ENCODE measurements around the gene DACH1. TPM values are rescaled to one million over a fixed set of nuclear protein-coding genes. Genes with fewer than 3 reads are reported as not detected.

DACH1 gene
- total RNA-seq, 1 experiment from 2014 or later: not detected

DNA sequence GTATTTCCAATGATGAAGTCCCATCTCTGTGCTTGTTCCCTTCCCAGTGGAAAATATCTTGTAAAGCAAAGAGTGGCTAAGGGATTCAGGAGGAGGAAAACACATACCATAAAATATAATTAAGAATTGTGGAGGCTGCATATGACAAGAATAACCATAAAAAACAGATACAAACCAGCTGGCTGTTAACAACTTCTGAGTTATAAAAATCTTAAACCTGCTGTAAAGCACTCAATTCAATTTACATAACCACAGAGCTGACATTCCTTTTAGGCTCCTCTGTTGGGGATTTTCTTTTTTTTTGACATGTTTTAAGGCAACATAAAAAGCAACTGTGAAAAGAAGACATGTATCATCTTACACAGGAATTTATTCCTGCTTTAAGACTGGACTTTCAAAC lies 207.6 kb downstream of the DACH1 start:
- Histone ChIP-seq H3K9ac (ENCODE audit: low read length) (no peak overlapping the region), H3K9me2 (replicated peaks; ENCODE audit: low read length) (no peaks in the 10 kb centered on the region), H3K36me3 (ENCODE audit: low read depth, low read length) (no peaks in the 10 kb centered on the region), H3K4me2 (ENCODE audit: low read length) (no peak overlapping the region), H3K4me1 (ENCODE audit: insufficient read depth, low read length) (peaks cover 7% of the 10 kb centered on the region), H3K4me3 (ENCODE audit: low read length) (no peak overlapping the region), H3K27ac (ENCODE audit: low read length) (no peak overlapping the region), H3K9me3 (ENCODE audit: low read length) (no peaks in the 10 kb centered on the region), H3F3A (ENCODE audit: low read length, unreplicated experiment) (no peaks in the 10 kb centered on the region), H3K79me2 (ENCODE audit: low read length) (no peaks in the 10 kb centered on the region), H4K20me1 (ENCODE audit: low read length) (no peaks in the 10 kb centered on the region), H2AFZ (ENCODE audit: low read length) (no peak overlapping the region), H3K27me3 (ENCODE audit: low read length) (no peaks in the 10 kb centered on the region)
- POLR2A ChIA-PET (ENCODE audit: unreplicated experiment): no interaction called here
- no peak for DNase-seq
- ATAC-seq: no peak
- CTCF ChIA-PET: no interaction called here
- intact Hi-C loops (cut with micrococcal nuclease): no loop called here
- TF ChIP-seq EZH2 (IDR thresholded peaks at IDR 0.05; ENCODE audit: low read length, unreplicated experiment): no peak
- TF ChIP-seq, protein P1, sequence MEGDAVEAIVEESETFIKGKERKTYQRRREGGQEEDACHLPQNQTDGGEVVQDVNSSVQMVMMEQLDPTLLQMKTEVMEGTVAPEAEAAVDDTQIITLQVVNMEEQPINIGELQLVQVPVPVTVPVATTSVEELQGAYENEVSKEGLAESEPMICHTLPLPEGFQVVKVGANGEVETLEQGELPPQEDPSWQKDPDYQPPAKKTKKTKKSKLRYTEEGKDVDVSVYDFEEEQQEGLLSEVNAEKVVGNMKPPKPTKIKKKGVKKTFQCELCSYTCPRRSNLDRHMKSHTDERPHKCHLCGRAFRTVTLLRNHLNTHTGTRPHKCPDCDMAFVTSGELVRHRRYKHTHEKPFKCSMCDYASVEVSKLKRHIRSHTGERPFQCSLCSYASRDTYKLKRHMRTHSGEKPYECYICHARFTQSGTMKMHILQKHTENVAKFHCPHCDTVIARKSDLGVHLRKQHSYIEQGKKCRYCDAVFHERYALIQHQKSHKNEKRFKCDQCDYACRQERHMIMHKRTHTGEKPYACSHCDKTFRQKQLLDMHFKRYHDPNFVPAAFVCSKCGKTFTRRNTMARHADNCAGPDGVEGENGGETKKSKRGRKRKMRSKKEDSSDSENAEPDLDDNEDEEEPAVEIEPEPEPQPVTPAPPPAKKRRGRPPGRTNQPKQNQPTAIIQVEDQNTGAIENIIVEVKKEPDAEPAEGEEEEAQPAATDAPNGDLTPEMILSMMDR (conservative IDR thresholded peaks at IDR 0.05; ENCODE audit: low read depth, low read length): no peak
- TF ChIP-seq EZH2phosphoT487 (IDR thresholded peaks at IDR 0.05; ENCODE audit: borderline replicate concordance, low read length): no peak
- no TSS peak for BruUV-seq (replicated peaks)

DNA sequence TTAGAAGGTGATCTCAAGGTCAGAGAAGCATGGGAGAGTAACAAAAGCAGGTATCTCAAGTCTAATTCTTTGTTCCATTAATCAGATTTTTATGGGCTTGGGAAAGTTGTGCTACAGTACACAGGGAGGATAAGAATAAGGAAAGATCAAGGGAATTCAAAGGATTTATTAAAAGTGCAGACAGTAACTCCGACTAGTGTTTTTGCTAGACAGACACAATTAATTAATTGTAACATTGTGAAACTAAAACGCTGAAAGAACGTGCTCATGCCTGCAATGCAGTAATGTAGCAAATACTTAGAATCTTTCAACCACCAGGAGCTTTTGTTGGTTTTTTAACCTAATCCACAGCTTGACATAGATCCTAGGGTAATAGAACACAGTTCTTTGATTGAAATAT lies 221.5 kb downstream of the DACH1 start:
- H3K27ac ChIP-seq (ENCODE audit: low read length): no peak overlapping the region
- H3F3A ChIP-seq (ENCODE audit: low read length, unreplicated experiment): no peaks in the 10 kb centered on the region
- no peak overlapping the region for H3K4me2 ChIP-seq (ENCODE audit: low read length)
- ChIA-PET CTCF (no interaction called here), POLR2A (ENCODE audit: unreplicated experiment) (no interaction called here)
- no peak overlapping the region for H3K4me3 ChIP-seq (ENCODE audit: low read length)
- H3K79me2 ChIP-seq (ENCODE audit: low read length): no peaks in the 10 kb centered on the region
- H3K9ac ChIP-seq (ENCODE audit: low read length): no peak overlapping the region
- DNase-seq: no peak
- no peaks in the 10 kb centered on the region for H4K20me1 ChIP-seq (ENCODE audit: low read length)
- H3K36me3 ChIP-seq (ENCODE audit: low read depth, low read length): no peaks in the 10 kb centered on the region
- BruUV-seq (replicated peaks): no TSS peak
- no peak overlapping the region for H2AFZ ChIP-seq (ENCODE audit: low read length)
- H3K27me3 ChIP-seq (ENCODE audit: low read length): 0 out of 2 replicates have a peak, but pooled peaks cover 4% of the 10 kb centered on the region
- no peaks in the 10 kb centered on the region for H3K4me1 ChIP-seq (ENCODE audit: insufficient read depth, low read length)
- H3K9me2 ChIP-seq (replicated peaks; ENCODE audit: low read length): no peaks in the 10 kb centered on the region
- intact Hi-C loops (cut with micrococcal nuclease): no loop called here
- no peak for ATAC-seq
- TF ChIP-seq EZH2 (IDR thresholded peaks at IDR 0.05; ENCODE audit: low read length, unreplicated experiment): no peak
- no peak for TF ChIP-seq EZH2phosphoT487 (IDR thresholded peaks at IDR 0.05; ENCODE audit: borderline replicate concordance, low read length)
- TF ChIP-seq, protein P1 (conservative IDR thresholded peaks at IDR 0.05; ENCODE audit: low read depth, low read length): no peak
- H3K9me3 ChIP-seq (ENCODE audit: low read length): no peaks in the 10 kb centered on the region

DNA sequence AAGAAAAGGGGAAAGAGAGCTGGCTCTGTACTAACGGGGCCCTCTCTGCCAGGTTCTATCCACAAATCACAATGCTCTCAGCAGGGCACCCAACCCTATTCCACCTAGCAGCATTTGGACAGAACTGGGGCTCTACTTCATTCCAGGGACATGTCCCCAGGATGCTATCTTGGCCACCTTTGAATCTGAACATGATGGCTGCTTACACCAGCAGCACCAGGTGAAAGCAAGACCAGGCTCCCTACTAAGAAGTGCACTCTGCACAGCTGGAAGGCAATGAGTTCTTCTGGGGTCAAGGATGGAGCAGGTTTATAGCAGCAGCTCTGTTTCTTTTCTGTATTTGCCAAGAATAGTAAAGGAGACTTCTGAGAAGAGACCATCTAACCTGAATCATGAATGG lies 222.4 kb downstream of the DACH1 start:
- no peak overlapping the region for H3K27ac ChIP-seq (ENCODE audit: low read length)
- H3K4me3 ChIP-seq (ENCODE audit: low read length): no peak overlapping the region
- DNase-seq (no peak), ATAC-seq (no peak)
- no peak overlapping the region for H3K4me2 ChIP-seq (ENCODE audit: low read length)
- no peaks in the 10 kb centered on the region for H3K9me2 ChIP-seq (replicated peaks; ENCODE audit: low read length)
- H3K9ac ChIP-seq (ENCODE audit: low read length): no peak overlapping the region
- H3K36me3 ChIP-seq (ENCODE audit: low read depth, low read length): no peaks in the 10 kb centered on the region
- POLR2A ChIA-PET (ENCODE audit: unreplicated experiment): no interaction called here
- CTCF ChIA-PET: no interaction called here
- H2AFZ ChIP-seq (ENCODE audit: low read length): no peak overlapping the region
- no peaks in the 10 kb centered on the region for H3F3A ChIP-seq (ENCODE audit: low read length, unreplicated experiment)
- H3K27me3 ChIP-seq (ENCODE audit: low read length): 0 out of 2 replicates have a peak, but pooled peaks cover 4% of the 10 kb centered on the region
- TF ChIP-seq, protein P1 (conservative IDR thresholded peaks at IDR 0.05; ENCODE audit: low read depth, low read length): no peak
- TF ChIP-seq EZH2phosphoT487 (IDR thresholded peaks at IDR 0.05; ENCODE audit: borderline replicate concordance, low read length): no peak
- TF ChIP-seq EZH2 (IDR thresholded peaks at IDR 0.05; ENCODE audit: low read length, unreplicated experiment): no peak
- no TSS peak for BruUV-seq (replicated peaks)
- intact Hi-C loops (cut with micrococcal nuclease): no loop called here
- no peaks in the 10 kb centered on the region for H3K4me1 ChIP-seq (ENCODE audit: insufficient read depth, low read length)
- no peaks in the 10 kb centered on the region for H3K79me2 ChIP-seq (ENCODE audit: low read length)
- H4K20me1 ChIP-seq (ENCODE audit: low read length): no peaks in the 10 kb centered on the region
- H3K9me3 ChIP-seq (ENCODE audit: low read length): no peaks in the 10 kb centered on the region

Measured in PC-3 (cell line).